Measurements from ENCODE around the gene PRXL2B. TPM values are rescaled to one million over a fixed set of nuclear protein-coding genes. Genes with fewer than 3 reads are reported as not detected.

PRXL2B gene
- total RNA-seq, 1 donor from 2014 or later: 26.3 TPM

DNA sequence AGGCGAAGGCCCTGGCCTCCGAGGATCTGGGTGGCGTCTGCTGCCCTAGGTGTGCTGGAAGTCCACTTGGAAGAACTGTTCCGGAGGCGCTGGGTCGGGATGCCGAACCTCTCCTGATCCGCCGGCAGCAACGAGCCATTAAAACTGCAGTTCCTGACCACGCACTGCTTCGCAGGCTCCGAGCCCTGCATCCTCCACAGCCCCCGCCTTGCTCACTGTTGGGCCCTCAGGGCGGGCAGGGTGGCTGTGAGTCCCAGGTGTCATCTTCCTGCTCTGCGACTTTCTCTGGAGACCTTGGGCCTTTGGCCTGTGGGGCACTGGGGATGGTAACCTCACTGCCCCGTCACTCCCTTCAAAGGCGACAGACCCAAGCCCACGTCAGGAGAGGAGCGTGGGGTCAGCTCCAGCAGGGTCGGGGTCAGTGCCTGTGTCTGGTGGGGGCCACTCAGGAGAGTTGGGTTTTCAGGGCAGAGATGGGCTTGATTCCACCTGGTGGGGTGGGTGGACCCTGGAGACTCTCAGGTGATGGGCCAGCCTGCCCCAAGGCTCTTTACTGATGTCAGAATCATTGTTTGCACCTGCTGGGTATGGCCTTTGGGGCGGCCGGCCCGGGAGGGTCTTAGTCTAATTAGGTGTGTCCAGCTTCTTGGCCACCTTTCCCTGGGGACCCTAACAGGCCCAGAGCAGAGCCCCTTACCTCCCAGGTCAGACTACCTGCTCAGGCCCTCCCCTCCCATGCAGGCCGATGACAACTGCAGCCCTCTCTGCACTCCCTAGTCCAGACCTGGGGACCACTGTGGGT, 3.1 kb downstream of the PRXL2B start:
- Histone ChIP-seq H3K4me1 (peaks cover 41% of the 10 kb centered on the region), H3K36me3 (peaks cover 3% of the 10 kb centered on the region), H3K4me3 (no peak overlapping the region), H3K9me3 (no peaks in the 10 kb centered on the region), H3K27ac (no peak overlapping the region), H3K27me3 (ENCODE audit: low read depth) (no peaks in the 10 kb centered on the region)
- TF ChIP-seq, protein P1, sequence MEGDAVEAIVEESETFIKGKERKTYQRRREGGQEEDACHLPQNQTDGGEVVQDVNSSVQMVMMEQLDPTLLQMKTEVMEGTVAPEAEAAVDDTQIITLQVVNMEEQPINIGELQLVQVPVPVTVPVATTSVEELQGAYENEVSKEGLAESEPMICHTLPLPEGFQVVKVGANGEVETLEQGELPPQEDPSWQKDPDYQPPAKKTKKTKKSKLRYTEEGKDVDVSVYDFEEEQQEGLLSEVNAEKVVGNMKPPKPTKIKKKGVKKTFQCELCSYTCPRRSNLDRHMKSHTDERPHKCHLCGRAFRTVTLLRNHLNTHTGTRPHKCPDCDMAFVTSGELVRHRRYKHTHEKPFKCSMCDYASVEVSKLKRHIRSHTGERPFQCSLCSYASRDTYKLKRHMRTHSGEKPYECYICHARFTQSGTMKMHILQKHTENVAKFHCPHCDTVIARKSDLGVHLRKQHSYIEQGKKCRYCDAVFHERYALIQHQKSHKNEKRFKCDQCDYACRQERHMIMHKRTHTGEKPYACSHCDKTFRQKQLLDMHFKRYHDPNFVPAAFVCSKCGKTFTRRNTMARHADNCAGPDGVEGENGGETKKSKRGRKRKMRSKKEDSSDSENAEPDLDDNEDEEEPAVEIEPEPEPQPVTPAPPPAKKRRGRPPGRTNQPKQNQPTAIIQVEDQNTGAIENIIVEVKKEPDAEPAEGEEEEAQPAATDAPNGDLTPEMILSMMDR (IDR thresholded peaks at IDR 0.05): no peak
- ATAC-seq (no peak), DNase-seq (peak; percentile 45)
- intact Hi-C loops (cut with DNase I): no loop called here

DNA sequence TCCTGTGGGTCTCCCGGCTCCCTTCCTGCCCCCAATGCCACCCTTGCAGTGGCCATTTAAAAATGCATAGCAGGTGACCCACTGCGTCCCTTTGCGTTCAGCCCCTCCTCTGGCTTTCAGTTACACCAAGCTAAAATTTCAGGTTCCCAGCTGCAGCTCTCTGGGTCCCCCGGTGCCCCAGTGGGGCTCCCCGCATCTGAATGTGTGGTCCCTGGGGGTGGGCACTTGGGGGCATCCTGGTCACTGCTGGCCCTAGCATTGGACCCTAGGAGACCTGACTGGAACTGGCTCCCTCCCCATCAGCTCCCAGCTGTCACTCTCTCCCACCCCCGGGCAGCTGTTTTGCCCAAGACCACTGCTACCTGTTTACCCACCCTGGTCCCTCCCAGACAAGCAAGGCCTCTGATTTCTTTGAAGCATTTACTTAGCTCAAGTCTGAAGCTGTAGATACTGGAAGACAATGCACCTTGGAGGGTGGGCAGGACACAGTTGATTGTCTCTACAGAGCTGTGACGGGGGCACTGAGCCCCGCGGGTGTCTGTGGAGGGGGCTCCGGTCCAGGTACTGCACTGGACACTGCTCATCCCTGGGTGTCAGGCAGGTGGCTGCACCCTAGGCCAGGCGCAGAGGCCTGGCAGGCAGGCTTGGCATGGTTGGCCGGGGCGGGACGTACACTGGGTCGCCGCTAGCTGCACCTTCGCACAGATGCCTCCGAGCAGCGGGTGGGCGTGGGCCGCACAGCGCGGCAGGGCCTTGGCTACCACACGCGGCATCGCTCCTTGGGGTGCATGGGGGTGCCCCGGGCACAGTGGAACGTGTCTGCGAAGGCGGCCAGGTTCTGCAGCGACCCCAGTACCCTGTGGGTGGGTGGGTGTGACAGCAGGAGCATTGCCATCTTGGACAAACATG, 3.9 kb downstream of the PRXL2B start:
- Histone ChIP-seq H3K27ac (no peak overlapping the region), H3K9me3 (no peaks in the 10 kb centered on the region), H3K36me3 (peaks cover 3% of the 10 kb centered on the region), H3K4me3 (no peak overlapping the region), H3K27me3 (ENCODE audit: low read depth) (no peaks in the 10 kb centered on the region), H3K4me1 (peaks cover 34% of the 10 kb centered on the region)
- ATAC-seq (no peak), DNase-seq (peak; percentile 46)
- TF ChIP-seq, protein P1 (IDR thresholded peaks at IDR 0.05): no peak
- intact Hi-C loops (cut with DNase I): no loop called here

DNA sequence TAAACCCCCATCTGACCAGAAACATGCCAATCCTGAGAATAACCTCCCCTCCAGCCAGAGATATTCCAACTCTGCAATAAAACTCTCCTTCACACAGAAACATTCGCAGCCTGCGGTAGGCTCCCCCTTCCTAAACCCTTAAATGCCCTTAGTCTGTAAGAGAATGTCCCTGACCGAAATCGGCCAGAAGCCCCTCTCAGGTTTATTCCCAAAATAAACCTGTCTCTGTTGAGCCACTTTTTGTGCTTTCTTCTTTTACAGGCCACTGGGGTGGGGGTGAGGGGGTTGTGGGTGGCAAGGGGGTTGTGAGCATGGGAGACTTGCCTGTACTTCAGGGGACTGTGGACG, 4.6 kb downstream of the PRXL2B start:
- no peaks in the 10 kb centered on the region for H3K9me3 ChIP-seq
- H3K4me1 ChIP-seq: peaks cover 34% of the 10 kb centered on the region
- no peak for ATAC-seq
- H3K36me3 ChIP-seq: peaks cover 3% of the 10 kb centered on the region
- no peak for DNase-seq
- TF ChIP-seq, protein P1 (IDR thresholded peaks at IDR 0.05): no peak
- intact Hi-C loops (cut with DNase I): no loop called here
- H3K4me3 ChIP-seq: no peak overlapping the region
- H3K27ac ChIP-seq: no peak overlapping the region
- H3K27me3 ChIP-seq (ENCODE audit: low read depth): no peaks in the 10 kb centered on the region

DNA sequence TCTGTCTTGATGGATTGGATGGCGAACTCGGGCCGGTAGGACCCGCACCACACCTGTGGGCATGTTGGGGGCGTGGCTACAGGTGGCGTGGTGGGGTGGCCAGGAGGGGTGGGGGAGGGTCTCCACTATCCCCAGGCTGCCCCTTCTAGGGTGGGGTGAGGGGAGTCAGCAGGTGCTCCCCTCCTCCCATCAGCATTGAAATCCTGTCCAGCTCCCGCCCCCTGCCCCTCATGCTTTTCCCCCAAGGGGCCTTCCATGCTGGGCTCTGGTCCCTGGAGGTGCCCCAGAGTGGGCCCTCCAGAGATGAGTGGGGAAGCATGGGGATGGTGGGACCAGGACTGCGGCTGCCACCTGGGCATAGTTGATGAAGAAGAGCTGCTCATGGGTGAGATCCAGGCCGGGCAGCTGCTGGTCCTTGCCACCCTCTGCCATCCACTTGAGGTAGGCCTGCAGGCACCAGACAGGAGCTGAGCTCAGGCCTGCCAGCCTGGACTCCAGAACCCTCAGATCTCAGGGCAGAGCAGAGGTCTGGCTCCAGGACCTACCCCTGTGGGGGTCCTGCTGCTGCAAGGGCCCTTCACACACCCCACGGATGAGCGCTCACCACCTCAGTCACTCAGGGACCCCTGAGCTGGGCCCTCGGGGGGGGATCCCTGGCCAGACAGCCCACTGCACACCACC, 5.1 kb downstream of the PRXL2B start:
- intact Hi-C loops (cut with DNase I): no loop called here
- H3K4me3 ChIP-seq: no peak overlapping the region
- DNase-seq: no peak
- no peaks in the 10 kb centered on the region for H3K27me3 ChIP-seq (ENCODE audit: low read depth)
- peaks cover 34% of the 10 kb centered on the region for H3K4me1 ChIP-seq
- H3K27ac ChIP-seq: no peak overlapping the region
- peaks cover 3% of the 10 kb centered on the region for H3K36me3 ChIP-seq
- no peaks in the 10 kb centered on the region for H3K9me3 ChIP-seq
- ATAC-seq: no peak
- TF ChIP-seq, protein P1 (IDR thresholded peaks at IDR 0.05): no peak

DNA sequence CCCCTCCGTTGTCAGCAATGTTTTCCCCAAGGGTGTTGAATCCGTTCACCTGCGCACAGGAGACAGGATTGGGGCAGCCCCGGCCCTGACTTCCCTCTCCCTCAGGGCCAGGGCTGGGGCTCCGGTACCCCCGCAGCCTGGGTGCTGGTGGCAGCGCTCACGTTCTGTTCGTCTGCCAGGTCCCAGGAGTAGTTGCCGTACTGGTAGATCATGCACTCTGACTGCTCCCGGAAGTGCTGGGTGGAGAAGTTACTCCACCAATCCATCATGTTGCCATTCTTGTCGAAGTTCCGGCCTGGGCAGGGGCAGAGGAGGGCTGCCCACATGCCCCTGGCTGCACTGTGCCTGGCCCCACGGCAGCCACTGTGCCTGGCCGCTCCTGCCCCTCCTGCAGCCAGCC, 6.1 kb downstream of the PRXL2B start:
- Histone ChIP-seq H3K9me3 (no peaks in the 10 kb centered on the region), H3K4me3 (peak overlapping the region; percentile 43), H3K4me1 (peaks cover 26% of the 10 kb centered on the region), H3K27me3 (ENCODE audit: low read depth) (no peaks in the 10 kb centered on the region), H3K27ac (peak overlapping the region; percentile 24), H3K36me3 (peaks cover 3% of the 10 kb centered on the region)
- ATAC-seq: no peak
- DNase-seq: peak; percentile 46
- TF ChIP-seq, protein P1 (IDR thresholded peaks at IDR 0.05): no peak
- intact Hi-C loops (cut with DNase I): no loop called here

Measured in lower lobe of right lung (tissue), 2 donors.